HG02623 (cell line): ENCODE measurements around the gene TM9SF1.
"Not testable (repeated sequence)": the region's sequence is repeated elsewhere in the genome, so short reads cannot be mapped to it uniquely, and the experiment has no call there.

ENCODE experiments used
- ATAC-seq: cut with Tn5 transposase; IDR thresholded peaks from one replicate; pipeline ENCODE4 v1.9.1; 2021; ENCODE audit warnings: moderate library complexity; ENCODE audit not compliant: unreplicated experiment

TM9SF1 gene

DNA sequence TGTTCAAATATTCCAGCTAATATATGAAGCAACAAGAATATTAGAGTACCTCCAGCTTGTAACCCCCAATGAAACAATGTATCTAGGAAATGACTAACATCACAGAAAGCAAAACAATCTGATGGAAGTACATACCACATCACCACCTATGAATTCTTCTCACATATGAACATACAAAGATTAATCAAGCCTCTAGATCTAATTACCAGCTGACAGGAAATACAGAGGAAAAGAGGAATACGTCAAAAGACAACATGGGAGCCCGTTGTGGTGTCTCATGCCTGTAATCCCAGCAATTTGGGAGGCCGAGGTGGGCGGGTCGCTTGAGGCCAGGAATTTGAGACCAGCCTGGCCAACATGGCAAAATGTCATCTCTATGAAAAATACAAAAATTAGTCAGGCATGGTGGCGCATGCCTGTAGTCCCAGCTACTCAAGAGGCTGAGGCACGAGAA is 29.4 kb upstream of the TM9SF1 start:
- no peak for ATAC-seq

DNA sequence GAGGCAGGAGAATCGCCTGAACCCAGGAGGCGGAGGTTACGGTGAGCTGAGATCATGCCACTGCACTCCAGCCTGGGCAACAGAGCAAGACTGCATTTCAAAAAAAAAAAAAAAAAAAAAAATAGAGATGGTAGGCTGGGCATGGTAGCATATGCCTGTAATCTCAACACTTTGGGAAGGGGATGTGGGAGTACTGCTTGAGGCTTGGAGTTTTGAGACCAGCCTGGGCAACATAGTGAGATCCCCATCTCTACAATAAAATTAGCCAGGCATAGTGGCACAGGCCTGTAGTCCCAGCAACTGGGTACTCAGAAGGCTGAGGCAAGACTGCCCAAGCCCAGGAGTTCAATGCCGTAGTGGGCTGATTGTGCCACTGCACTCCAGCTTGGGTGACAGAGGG is 27.7 kb upstream of the TM9SF1 start:
- not testable (repeated sequence) for ATAC-seq

DNA sequence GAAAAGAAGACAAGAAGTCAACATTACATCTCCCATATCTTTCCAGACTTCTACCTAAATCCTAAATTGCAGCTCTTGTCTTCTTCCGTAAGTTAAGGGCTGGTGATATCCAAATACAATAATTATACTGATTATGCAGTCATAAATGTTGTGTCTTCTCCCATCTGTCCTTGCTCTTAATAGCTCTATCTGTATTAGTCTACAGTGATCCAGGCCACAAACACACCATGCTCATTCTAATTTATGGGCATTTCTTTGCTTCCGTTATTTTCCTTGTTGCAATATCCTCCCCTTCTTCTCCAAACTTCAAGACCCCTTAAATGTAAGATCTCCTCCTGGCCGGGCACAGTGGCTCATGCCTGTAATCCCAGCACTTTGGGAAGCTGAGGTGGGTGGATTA is 24.3 kb upstream of the TM9SF1 start:
- no peak for ATAC-seq

DNA sequence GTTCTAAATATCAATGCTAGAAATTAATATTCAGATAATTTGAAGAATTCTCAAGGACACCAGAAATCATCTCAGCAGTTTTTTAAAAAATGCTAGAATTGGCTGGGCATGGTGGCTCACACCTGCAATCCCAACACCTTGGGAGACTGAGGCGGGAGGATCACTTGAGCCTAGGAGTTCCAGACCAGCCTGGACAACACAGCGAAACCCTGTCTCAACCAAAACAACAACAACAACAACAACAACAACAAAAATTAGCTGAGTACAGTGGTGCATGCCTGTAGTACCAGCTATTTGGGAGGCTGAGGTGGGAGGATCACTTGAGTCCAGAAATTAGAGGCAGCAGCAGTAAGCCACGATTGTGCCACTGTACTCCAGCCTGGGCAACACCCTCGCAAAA is 23.8 kb upstream of the TM9SF1 start:
- ATAC-seq: no peak

DNA sequence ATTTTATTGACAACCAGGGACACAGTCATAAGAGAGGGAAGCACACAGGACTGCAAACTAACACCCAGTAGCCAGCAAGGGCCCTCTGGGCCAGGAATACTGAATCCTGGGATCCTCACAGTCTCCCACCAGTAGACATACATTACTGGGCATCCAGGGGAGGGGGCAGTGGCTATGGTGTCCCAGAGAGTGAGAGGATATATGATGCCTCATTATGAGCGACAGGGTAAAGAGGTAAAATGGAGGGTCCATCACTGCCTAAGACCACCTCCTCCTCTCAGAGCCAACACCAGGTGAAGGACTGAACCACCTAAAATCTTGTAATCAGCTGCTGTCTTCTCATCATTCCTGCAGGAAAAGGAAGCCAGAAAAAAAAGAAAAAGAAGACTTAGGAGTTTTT is 21.6 kb upstream of the TM9SF1 start:
- not testable (repeated sequence) for ATAC-seq

DNA sequence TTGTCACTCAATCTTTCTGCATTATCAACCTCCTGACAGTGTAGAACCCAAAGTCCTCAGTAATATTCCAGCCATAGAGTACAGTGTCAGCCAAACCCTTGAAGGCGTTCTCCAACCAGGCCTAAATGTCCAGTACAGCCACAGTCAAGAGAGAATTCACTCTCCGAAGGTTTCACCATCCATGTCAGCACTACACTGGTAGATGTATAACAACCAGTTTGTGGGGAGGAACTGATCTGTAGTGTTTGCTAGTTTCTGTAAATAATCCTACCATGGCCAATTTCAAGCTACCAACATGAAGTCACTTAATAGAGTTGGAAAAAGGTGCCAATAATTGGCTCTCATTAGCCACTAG is 21.1 kb upstream of the TM9SF1 start:
- ATAC-seq: no peak

DNA sequence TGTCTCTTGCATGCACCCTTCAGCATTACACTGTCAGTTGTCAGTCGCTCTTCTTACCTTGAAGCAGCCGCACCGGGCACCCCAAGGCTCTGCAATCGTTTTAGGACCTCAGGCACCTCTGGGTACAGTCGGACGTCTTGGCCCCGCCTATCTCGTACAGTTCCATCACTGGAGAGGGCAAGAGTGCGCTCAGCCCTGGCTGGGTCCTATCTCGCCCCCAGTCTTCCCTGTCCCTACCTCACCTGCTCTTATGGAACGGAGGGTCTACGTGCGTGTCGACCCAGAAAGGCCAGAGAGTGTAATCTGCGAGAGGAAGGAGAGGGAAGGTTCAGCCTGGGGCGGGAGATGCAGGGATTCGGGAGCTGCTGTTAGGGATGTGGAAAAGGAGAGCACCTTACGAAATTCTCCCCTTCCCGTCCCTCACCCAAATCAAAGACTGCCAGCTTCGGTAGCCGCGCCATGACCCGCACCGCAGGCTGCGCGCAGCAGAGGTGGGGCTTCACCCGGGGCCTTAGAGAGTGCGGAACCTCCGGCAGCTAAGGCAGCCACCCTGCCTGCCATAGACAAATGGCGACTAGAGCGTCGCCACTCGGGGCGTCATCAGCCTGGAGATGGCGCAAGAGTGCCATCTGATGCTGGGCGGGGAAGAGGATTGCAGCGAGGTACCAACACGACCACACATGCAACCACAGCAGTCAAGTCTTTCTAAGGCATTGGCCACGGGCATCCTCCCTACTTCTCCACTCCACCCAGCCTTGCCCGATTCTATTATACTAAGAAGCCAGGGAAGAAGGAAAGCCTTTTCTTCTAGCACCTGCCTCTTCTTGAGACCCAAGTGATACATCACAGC is 20.5 kb upstream of the TM9SF1 start, which contains the start of gene MDP1:
Gene MDP1 (minus strand): TSS at position 572 of the 850 bp plus-strand sequence. CDS start 111 bp downstream, at position 461.
- ATAC-seq: peak; percentile 65

DNA sequence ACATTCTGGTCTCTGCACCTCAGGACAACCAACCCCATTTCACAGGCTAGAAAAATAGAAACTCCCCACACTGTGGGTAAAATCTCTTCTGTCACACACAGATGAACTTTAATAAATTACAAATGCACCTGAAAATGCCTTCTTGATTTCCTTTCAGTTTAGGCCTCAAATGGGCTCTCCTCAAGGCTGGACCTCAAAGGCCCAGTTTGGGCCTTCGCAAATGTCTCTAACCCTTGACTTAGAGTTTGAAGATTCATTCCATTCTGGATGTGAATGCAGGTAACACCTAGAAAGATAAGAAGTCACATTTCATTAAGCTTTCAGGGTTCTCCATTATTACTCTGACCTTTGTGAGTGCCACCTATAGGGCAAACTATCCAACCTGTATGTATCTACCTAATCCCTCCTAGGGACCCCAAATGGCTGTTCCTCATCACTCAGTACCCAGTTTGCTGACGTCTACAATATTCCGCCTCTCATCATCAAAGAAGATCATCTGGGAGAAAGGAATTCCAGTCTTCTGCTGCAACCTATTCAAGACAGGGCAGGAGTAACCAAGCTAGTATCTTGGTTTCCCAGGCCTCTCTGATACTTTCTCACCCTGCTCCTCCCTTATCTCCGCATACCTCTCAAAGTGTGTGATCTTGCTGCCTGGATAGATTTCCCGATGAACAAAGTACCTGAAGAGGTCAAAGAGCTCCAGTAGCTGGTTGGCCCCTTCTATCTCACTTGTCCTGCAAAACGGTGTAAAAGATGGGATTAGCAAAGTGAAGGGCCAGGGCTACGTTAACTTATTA is 18.8 kb upstream of the TM9SF1 start:
- ATAC-seq: no peak

DNA sequence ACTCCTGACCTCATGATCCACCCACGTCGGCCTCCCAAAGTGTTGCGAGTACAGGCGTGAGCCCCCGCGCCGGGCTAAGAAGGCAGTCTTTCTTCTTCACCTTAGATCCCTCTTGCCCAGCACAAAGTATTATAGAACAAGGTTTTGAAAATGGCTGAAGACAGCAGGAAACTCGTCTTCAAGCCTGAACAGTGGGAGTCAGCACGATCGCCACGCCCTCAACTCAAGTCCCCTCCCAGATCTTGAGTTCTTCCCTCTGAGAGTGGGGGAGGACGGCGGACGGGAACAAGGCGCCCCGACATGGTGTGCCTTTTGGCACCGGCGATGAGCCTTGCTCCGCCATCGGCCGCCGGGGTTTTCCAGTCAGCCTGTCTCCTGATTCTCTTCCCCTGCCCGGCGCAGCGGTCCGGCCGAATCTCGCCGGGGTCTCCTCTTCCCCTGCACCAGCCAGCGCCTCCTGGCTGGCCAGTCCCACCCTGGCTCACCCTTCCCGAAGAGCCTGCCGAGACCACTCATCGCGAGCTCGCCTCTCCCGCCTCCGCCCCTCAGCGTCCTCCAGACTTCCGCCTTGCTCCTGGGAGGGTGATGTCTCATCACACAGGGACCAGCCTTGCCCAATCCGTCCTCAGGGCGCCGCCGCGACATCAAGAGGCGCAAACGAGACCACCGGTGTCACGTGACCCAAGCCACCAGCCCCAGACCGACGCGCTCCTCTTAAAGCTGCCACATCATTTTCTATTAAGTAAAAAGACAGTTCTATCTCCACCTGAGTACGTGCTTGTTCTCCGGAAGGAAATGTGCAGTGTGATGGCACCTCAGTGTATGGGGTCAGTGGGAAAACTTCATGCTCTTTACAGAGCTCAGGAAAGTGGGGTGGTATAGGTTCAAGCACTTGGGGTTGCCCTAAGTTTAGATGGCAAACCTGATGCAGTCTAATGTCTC is 18.0 kb upstream of the TM9SF1 start, which contains the start of gene CHMP4A:
Gene CHMP4A (minus strand): TSS at position 565 of the 942 bp plus-strand sequence. CDS start 49 bp downstream, at position 516.
- ATAC-seq: peak; percentile 68

DNA sequence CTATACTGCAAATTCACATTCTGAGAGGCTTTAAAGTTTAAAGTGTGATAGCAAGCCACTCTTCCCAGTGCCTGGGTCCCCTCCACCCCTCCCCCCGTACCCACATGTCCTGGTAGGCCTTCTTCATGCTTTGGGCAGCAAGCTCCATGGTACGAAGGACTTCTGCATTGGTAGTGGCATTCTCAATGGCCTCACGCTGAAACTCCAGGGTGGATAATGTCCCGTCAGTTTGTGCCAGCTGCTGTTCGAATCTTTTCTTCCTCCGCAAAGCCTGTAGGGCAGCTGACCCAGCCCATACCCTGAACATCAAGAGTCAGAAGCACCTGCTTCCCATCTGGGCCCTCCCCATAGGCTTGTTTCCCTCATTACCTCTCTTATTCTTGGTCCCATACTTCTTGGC is 16.1 kb upstream of the TM9SF1 start:
- no peak for ATAC-seq

DNA sequence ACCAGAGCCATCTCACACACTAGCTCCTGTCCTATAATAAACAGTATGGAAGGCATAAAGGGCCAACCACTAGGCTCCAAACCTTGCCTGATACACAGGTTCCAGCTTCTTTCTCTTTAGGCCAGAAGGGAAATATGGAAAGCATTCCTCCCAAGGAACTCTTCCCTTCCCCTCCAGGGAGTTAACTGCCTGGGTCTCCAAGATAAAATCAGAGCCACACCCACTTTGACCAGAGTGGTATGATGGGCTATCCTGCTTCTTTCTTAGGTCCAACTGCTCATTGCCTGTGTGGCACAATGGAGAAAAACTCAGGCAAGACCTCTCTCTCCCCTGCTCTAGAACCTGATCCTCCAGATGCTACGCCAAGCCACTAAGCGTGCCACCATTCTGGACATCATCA is 12.4 kb upstream of the TM9SF1 start:
- ATAC-seq: no peak

DNA sequence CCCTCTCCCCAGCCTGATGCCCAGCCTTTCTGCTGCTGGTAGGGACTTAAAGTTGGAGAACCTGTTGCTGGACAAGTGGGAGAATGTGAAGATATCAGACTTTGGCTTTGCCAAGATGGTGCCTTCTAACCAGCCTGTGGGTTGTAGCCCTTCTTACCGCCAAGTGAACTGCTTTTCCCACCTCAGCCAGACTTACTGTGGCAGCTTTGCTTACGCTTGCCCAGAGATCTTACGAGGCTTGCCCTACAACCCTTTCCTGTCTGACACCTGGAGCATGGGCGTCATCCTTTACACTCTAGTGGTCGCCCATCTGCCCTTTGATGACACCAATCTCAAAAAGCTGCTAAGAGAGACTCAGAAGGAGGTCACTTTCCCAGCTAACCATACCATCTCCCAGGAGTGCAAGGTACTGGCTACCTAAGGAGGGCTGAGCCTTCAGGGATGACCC is 11.9 kb upstream of the TM9SF1 start:
- no peak for ATAC-seq

DNA sequence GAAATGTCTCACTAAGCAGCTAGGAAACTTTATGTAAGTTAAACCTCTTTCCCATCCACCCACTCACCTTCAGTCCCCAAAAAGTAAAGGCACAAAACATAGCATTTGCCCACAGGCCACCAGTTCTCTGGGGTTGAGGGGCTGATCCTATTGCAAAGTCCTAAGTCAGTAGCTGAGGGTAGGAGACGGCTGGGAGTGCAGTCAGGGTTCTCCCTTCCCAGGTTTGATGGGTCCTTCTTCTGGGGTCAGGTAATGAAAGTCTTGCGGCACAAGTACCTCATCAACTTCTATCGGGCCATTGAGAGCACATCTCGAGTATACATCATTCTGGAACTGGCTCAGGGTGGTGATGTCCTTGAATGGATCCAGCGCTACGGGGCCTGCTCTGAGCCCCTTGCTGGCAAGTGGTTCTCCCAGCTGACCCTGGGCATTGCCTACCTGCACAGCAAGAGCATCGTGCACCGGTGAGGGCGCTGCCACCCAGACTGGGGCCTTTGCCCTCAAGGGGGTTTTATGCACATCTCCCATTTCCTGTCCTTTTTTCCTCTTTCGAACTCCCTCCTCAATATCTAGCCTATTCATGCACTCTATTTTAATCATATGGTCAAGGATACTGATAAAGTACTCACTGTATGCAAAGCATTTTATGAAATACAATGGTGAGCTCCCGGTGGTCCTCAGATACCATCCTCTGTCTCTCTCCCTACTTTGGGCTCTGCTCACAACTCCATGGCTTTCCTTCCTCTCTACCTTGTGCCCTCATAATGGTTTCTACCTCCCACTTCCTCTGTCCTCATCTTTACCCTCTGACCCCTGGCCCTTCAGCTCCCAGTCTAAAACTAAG is 11.2 kb upstream of the TM9SF1 start:
- ATAC-seq: no peak

DNA sequence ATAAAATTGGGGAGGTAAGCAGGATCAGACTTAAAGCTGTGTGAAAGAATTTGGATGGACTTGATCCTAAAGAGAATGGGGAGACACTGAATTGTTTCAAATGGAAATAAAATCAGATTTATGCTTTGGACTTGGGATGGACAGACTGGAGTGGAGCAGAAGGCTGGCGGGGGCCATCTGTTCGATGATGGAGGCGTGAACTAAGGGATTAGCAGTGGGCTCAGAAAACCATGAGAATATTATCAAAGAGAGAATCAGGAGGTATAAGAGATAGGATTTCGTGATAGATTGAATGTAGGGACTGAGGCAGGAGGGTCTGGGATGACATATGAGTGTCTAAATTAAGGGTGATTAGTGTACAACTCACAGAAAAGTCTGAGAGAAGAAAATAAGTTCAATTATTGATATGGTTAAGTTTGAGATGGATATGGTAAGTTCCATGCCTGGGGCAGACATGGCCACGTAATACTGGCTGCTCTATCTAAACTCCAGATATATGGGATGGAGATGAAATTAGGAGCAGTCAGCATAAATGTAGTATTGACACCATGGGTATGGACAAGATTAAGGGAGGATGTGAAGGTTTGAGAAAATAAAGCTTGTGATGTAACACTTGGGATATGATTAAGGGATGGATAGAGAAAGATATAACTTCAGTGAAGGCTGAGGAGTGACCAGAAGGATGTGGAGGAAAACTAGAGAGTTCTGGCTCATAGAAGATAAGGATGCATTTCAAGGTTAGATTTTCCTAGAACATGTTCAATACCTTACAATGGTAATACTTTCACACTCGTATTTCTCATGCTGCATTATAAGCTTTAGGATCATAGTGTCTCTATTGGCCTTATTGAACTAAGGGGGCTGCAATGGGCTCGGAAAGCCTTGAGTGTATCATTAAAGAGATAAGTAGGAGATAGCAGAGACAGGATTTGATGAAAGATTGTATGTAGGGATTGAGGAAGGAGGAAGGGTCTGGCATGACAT is 9.2 kb upstream of the TM9SF1 start:
- no peak for ATAC-seq

DNA sequence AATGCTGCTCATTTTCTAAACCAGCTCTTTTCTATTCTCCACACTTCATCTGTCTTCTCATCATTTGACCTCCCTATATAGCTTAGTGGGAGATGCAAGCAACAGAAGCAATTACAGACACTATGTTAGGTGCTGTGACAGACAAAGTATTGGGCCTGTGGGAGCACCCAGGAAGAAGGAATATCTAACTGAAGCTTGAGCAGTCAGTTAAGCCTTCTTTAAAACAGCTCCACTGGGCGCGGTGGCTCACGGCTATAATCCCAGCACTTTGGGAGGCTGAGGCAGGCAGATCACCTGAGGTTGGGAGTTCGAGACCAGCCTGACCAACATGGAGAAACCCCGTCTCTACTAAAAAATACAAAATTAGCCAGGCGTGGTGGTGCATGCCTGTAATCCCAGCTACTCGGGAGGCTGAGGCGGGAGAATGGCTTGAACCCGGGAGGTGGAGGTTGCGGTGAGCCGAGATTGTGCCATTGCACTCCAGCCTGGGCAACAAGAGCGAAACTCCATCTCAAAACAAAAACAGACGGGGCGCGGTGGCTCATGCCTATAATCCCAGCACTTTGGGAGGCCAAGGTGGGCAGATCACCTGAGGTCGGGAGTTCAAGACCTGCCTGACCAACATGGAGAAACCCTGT is 8.1 kb upstream of the TM9SF1 start:
- not testable (repeated sequence) for ATAC-seq

DNA sequence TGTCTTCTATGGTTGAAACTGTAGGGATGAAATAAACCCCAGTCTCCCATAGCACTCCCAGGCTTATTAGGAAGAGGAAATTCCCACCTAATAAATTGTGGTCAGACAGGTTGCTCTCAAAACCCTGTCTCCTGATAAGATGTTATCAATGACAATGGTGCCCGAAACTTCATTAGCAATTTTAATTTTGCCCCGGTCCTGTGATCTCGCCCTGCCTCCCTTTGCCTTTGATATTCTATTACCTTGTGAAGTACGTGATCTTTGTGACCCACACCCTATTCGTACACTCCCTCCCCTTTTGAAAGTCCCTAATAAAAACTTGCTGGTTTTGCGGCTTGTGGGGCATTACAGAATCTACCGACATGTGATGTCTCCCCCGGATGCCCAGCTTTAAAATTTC is 7.3 kb upstream of the TM9SF1 start:
- ATAC-seq: not testable (repeated sequence)

DNA sequence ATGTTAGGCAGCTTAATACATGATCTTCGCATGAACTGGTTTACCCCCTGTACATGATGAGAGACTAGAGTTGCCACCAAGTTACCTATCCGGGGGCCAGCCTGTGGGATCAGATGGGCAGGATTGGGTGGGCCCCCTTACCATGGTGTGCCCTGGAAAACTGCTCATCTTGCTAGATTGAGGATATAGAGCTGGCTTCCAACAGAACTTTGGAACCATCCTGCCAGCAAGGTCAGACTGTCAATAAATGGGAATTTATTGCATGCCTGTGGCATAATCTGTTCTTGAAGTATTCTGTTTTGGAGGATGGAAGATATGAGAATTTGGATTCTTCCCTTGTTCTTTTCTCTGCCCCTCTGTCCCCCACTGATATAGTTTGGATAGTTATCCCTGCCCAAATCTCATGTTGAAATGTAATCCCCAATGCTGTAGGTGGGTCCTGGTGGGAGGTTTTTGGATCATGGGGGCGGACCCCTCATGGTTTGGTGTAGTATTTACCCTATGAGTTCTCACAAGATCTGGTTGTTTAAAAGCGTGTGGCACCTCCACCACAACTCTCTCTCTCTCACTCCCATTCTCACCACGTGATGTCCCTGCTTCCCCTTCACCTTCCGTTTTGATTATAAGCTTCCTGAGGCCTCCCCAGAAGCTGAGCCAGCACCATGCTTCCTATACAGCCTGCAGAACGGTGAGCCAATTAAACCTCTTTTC is 3.7 kb upstream of the TM9SF1 start:
- ATAC-seq: no peak
